T-helper 1 cell treated with Interleukin-12 subunit alpha and Interleukin-12 subunit beta and Interleukin-4 antibody, amounts not matched to agents 30 ng/mL and 1 ng/mL, for 36 hours (primary cell): Measurements from ENCODE around the gene MIA. TPM values are rescaled to one million over a fixed set of nuclear protein-coding genes. Genes with fewer than 3 reads are reported as not detected.
"Not testable (repeated sequence)": the region's sequence is repeated elsewhere in the genome, so short reads cannot be mapped to it uniquely, and the experiment has no call there.

Source experiments
- intact Hi-C: fragments of 100-400 bp; cut with micrococcal nuclease; formaldehyde crosslinking; loops from one replicate; pipeline ENCODE4 v1.15.1; 2024
- total RNA-seq: library from RNA; stranded (reverse); gene quantifications from 2 replicates; pipeline ENCODE4 v1.2.3, GENCODE V29; 2022

The MIA gene
- total RNA-seq, 1 donor from 2014 or later: not detected

DNA sequence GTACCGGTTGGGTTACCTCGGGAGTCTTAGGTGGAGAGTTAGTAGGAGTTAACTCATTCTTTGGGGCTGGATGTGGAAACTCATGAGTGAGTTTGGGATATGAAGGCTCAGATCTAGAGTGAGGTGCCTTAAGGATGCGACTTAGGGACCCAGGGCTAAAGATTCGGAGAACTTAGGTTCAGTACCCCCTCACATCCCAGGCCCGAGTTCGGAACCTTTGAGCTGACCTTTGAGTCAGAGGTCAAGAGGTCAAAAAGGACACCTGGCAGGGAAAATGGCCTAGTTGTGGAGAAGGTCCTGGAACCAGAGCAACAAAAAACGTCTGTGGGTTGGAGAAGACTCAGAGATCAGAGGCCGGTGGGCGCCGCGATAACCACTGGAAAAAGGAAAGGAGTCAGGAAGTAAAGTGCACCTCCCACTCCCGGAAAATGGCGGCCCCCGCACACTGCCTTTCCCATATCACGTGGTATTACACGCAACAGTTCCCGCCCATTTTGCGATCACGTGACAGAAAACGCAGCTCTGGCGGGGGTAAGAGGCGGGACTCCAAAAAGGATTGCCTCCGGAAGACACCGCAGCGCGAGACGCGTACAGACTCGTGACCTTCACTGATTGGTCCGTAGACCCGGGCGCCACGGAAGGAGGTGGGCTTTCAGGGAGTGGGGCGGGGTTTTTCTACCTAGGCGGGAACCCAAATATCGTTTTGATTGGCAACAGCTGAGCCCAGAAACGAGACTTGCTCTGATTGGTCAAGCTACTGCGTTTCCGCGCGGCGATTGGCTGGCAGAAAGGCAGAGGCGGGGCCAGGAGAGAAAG is 25.1 kb upstream of the MIA start, which contains the start of gene ACTMAP:
ACTMAP (minus strand) TSS at position 420 of the 816 bp plus-strand sequence. CDS start 674 bp downstream, outside the sequence.
- intact Hi-C loops: loop anchor here (1.0 to 5.0 kb wide), 9 partner anchors 27 to 647 kb away; partner anchors contain the start of genes AKT2, BCKDHA, COQ8B and EXOSC5

DNA sequence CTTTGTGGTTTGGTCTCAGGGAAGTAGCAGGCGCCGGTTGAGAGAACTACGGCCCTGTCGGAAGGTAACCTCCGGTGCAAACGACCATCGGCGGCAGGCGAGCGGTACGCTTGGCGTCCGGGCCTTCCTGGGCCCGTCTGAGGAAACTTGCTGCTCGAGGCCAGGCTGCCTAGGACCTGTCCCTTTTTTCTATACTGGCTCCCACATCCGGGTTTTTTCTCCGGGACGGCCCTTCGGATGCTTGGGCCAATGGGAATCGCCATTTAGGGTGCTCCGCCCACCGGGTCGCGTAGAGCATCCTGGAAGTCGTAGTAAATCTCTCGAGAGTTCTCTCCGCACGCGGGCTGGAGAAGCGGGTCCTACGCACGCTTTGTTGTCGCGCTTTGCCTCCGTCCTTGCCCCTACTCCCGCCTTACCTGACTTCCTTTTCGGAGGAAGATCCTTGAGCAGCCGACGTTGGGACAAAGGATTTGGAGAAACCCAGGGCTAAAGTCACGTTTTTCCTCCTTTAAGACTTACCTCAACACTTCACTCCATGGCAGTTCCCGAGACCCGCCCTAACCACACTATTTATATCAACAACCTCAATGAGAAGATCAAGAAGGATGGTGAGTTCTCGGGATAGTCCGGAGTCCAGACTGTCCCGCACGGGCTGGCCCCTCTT is 24.3 kb upstream of the MIA start, which contains the start of gene SNRPA:
SNRPA (plus strand) TSS at position 330 of the 664 bp plus-strand sequence; CDS start at position 536, 206 bp downstream.
- intact Hi-C loops: loop anchor here (1.0 to 5.0 kb wide), 14 partner anchors 26 to 1339 kb away; partner anchors contain the start of genes AKT2, BCKDHA, BLVRB and COQ8B

DNA sequence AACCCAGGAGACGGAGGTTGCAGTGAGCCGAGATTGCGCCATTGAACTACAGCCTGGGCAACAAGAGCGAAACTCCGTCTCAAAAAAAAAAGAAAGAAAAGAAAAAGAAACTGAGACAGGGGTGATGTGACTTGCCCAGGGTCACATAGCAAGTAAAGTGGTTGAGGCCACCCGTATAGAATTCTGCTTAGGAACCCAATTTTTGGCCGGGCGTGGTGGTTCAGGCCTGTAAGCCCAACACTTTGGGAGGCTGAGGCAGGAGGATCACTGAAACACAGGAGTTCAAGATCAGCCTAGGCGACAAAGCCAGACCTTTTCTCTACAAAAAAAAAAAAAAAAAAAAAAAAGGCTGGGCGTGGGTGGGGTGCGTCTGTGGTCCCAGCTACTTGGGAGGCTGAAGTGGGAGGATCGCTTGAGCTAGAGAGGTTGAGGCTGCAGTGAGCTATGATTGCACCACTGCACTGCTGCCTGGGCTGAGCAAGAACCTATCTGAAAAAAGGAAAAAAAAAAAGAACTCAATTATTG is 23.0 kb upstream of the MIA start:
- intact Hi-C loops: loop anchor here (5.0 kb wide), 1 partner anchor 645 kb away; the partner anchor contains the start of genes BCKDHA and EXOSC5

DNA sequence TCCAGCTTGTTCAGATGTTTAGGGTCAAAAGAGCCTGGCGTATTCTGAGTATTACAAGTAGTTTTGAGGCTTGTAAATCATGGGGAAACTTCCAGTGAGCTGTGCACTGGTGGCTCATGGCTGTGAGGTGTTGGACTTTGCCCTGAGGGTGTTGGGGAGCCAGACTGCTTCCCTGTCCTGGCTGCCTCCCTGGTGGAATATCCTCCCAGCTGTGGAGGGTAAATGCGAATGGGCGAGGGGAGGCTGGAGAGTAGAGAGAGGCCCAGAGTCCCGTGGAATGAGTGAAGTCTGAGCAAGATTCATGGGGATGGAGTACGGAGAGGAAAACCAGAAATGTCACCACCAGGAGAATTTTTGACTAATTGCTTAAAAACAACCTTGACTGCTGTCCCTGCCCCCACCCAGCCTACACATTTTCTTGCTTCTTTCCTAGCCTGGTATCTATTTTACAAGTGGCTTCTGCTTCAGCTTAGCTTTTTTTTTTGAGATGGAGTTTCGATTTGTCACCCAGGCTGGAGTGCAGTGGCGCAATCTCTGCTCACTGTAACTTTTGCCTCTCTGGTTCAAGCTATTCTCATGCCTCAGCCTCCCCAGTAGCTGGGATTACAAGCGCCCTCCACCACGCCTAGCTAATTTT is 20.6 kb upstream of the MIA start:
- intact Hi-C loops: loop anchor here (1.0 to 5.0 kb wide), 2 partner anchors 44 to 643 kb away; partner anchors contain the start of genes BCKDHA and EXOSC5

DNA sequence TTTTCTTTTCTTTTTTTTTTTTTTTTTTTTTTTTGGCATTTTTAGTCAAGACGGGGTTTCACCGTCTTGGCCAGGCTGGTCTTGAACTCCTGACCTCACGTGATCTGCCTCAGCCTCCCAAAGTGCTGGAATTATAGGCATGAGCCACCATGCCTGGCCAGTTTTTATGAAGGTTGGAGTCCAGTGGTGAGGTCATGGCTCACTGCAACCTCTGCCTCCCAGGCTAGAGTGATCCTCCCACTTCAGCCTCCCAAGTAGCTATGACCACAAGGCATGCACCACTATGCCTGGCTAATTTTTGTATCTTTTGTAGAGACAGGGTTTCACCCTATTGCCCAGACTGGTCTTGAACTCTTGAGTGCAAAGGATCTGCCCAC is 20.1 kb upstream of the MIA start:
- intact Hi-C loops: loop anchor here (1.0 kb wide), 1 partner anchor 43 kb away; no protein-coding TSS in a partner anchor

DNA sequence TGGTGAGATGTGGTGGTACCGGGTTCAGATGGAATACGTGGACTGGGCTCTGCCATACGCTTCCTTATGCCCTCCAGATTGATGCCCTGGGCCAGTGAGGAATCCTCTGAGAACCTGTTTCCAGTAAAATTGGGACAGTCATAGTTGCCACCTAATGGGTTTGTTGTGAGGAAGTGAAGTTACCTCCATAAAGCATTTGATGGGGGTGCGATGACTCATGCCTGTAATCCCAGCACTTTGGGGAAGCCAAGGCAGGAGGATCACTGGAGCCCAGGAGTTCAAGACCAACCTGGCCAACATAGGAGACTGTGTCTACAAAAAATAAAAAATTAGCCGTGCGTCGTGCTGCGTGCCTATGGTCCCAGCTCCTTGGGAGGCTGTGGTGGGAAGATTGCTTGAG is 19.5 kb upstream of the MIA start:
- intact Hi-C loops: loop anchor here (1.0 kb wide), 1 partner anchor 43 kb away; no protein-coding TSS in a partner anchor

DNA sequence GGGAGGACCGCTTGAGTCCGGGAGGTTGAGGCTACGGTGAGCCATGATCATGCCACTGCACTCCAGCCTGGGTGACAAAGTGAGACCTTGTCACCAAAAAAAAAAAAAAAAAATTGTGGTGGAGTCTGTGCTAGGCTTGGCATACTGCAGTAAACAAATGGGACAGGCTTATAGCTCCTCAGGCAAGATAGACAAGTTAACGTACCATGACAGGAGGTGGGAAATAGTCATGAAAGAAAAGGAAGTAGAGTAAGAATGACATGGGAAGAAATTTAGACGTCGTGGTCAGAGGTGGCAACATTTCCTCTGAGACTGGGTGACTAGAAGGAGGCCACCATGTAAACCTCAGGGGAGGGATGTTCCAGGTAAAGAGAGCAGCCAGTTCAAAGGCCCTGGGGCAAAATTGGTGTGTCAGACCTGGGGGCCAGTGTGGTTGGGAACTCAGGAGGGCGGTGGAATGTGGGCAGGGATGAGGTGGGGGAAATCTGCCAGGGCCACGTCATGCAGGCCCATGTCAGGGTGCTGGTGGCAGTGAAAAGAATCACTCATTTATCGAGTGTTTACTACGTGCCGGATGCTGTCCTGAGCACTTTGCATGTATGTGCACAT is 18.7 kb upstream of the MIA start:
- intact Hi-C loops: no loop called here

DNA sequence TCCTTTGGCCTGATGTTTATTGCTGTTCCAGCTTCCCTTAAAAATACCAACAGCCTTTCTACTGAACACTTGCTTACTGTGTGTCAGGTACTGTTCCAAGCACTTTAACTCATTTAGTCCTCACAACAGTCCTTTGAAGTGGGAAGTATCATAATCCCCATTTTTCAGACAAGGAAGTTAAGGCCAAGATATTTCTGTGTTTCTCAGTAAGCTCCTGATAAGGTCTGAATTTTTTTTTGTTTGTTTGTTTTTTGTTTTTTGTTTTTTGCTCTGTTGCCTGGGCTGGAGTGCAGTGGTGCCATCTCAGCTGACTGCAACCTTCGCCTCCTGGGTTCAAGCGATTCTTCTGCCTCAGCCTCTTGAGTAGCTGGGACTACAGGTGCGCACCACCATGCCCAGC is 16.8 kb upstream of the MIA start:
- intact Hi-C loops: no loop called here

DNA sequence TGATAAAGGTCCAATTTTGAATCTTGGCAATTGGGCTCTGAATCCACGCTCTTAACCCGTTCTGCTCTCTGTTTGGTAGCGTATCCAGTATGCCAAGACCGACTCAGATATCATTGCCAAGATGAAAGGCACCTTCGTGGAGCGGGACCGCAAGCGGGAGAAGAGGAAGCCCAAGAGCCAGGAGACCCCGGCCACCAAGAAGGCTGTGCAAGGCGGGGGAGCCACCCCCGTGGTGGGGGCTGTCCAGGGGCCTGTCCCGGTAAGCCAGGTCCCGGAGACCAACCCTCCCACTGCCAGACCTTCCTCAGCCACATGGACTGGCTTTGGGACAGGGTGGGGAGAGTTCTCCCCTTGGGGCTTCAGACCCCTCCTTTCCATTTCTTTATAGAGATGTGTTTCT is 16.0 kb upstream of the MIA start:
- intact Hi-C loops: no loop called here

DNA sequence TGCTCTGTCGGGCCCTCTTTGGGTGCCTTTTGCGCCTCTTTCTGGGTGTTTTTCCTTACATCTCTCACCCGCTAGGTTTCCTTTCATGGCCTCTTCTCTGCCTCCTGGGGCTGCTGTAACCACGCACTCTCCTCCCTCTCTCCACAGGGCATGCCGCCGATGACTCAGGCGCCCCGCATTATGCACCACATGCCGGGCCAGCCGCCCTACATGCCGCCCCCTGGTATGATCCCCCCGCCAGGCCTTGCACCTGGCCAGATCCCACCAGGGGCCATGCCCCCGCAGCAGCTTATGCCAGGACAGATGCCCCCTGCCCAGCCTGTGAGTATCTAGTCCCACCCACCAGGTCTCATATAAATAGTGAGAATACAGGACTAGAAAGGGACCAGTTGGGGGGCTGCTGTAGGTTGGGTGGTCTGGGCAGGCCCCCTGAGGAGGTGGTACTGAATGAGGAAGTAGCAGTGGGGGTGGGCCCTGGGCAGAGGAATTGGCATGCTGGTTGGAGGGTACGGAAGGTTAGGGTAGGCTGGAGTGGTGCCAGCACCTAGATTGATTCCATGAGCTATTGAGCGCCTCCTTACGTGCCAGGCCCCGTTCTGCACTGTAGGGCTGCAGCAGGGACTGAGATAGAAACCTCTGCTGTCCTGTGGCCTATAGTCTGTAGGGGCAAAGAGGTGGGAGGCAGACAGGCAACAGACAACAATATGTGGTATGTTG is 12.4 kb upstream of the MIA start:
- intact Hi-C loops: no loop called here

DNA sequence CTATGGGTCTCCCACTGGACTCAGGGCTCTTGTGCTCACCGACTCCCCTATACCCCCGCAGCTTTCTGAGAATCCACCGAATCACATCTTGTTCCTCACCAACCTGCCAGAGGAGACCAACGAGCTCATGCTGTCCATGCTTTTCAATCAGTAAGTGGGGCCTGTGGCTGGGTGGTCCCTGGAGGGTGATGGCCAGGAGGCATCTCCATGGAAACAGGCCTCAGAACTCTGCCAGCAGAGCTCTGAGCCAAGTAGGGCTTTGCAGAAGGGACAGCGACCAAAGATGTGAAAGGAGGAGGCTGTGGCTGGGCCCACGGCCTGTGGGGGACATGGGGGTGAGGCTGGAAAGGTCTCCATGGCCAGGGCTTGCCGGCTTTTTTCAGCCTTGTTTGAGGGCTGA is 11.8 kb upstream of the MIA start:
- intact Hi-C loops: no loop called here

DNA sequence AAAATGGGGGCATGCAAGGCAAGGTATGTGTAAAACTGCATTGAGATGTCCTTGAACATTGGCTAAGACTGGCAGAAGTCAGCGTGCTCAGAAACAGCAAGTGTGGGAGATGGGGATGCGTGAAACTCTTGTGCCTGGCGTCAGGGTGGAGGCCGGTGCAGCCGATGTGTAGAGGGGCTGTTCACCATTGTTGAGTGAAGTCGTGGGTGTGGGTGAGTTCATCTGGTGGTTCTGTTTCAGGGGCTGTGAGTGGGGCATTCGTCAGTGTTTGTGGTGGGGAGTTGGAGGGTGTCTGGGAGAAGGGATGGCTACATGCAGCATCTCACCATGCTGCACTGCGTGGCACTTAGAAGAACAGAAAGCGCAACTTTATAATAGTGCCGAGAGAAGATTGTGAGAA is 11.4 kb upstream of the MIA start:
- intact Hi-C loops: no loop called here

DNA sequence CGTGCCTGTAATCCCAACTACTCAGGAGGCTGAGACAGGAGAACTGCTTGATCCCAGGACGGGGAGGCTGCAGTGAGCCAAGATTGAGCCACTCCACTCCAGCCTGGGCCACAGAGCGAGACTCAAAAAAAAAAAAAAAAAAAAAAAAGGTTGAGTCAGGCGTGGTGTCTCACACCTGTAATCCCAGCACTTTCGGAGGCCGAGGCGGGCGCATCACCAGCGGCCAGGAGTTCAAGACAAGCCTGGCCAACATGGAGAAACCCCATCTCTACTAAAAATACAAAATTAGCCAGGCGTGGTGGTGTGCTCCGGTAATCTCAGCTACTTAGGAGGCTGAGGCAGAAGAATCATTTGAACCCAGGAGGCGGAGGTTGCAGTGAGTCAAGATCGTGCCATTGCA is 8.9 kb upstream of the MIA start:
- intact Hi-C loops: not testable (repeated sequence)

DNA sequence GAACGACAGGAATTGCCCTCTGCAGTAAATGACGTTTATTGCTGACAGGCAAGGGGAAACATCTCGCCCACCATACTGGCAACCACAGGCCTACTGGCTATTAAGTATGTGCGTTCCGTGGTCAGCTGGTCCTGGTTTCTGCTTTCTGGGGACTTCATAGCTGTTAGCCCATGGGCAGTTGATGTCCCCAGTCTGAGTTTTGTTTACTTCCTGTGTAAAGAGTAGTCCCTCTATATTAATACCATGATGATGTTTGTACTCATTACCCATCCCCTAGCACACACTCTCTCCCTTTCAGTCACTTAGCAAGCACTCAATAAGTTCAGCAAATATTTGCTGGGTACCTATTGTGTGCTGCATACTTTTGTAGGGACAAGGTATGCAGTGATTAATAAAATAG is 6.5 kb upstream of the MIA start:
- intact Hi-C loops: no loop called here

DNA sequence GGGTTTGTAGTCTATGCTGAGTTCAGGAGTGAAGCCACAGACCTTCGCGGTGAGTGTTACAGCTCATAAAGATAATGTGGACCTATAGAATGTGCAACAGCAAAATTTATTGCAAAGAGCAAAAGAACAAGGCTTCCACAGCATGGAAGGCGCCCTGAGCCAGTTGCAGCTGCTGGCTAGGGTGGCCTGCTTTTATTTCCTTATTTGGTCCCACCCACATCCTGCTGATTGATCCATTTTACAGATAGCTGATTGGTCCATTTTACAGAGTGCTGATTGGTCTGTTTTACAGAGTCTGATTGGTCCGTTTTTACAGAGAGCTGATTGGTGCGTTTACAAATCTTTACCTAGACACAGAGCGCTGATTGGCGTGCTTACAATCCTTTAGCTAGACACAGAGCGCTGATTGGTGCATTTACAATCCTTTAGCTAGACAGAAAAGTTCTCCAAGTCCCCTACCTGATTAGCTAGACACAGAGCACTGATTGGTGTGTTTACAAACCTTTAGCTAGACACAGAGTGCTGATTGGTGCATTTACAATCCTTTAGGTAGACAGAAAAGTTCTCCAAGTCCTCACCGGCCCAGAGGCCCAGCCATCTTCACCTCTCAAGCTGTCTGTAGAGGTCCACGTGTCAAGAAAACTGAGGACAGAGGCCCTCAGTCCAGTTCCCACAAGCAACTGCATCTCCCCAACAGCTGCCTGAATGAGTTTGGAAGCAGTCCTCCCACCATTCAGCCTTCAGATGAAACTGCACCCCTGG is 4.0 kb upstream of the MIA start:
- intact Hi-C loops: loop anchor here (10.0 kb wide), 1 partner anchor 764 kb away; no protein-coding TSS in a partner anchor

DNA sequence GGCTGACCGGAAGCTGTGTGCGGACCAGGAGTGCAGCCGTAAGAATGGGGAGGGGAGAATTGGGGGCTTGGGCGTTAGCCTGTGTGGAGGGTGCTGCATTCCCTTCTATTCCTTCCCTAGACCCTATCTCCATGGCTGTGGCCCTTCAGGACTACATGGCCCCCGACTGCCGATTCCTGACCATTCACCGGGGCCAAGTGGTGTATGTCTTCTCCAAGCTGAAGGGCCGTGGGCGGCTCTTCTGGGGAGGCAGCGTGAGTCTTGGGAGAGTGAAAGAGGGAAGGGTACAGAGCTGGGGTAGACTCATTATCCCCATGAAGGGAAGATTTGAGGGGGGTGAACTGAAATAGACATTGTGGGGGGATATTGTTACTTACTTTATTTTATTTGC is 306 bp downstream of the MIA start:
- intact Hi-C loops: loop anchor here (10.0 kb wide), 1 partner anchor 759 kb away; no protein-coding TSS in a partner anchor

DNA sequence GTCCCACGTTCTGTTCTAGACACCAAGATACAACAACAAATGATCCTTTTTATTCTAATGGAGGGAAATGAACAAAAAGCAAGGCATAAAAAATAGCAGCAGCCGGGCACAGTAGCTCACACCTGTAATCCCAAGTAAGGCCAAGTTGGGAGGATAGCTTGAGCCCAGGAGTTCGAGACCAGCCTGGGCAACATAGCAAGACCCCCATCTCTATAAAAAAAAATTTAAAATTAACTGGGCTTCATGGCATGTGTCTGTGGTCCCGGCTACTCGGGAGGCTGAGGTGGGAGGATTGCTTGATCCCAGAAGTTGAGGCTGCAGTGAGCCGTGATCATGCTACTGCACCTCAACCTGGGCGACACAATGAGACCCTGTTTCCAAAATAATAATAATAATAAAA is 1.0 kb downstream of the MIA start:
- intact Hi-C loops: loop anchor here (10.0 kb wide), 1 partner anchor 758 kb away; no protein-coding TSS in a partner anchor

DNA sequence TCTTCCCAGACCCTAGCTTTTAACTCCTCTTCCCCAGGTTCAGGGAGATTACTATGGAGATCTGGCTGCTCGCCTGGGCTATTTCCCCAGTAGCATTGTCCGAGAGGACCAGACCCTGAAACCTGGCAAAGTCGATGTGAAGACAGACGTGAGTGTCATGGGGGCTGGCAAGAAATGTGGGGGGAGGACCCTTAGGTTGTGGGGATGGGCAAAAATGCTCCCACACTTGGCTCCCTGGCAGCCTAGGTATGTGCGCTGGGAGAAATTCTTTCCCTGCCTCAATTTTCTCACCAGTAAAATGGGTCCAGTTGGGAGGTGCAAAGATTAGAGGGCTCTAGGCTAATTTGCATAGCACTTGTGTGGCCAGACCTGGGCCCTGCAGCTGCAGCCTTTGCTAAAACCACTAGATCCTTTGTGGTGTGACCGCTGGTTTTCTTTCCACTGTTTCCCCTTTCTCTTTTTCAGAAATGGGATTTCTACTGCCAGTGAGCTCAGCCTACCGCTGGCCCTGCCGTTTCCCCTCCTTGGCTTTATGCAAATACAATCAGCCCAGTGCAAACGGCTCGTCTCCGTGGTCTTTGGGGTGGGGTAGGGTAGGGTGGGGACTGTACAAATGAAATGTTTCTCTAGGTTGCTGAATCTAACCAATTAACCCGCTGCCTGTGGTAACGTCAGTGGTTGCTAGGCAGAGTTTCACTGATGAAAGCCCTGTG is 1.8 kb downstream of the MIA start:
- intact Hi-C loops: loop anchor here (1.0 to 10.0 kb wide), 5 partner anchors 27 to 758 kb away; partner anchors contain the start of gene ACTMAP

DNA sequence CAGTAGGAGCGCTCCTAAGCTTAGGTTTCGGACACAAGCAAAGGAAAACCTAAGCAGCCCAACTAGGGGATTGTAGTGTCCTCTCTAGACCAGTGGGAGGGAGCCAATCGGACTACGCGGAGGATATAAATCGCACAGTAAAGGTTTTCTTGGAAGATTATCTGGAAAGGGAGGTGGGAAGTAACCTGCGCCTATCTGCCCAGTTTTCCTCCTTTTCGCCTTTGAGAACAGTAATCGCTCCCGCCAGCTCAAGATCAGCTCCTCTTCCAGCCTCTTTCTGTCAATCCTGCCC is 2.3 kb downstream of the MIA start:
- intact Hi-C loops: loop anchor here (1.0 to 10.0 kb wide), 5 partner anchors 27 to 757 kb away; partner anchors contain the start of gene ACTMAP
